ENCODE measurements around the gene ZRSR2. TPM values are rescaled to one million over a fixed set of nuclear protein-coding genes. Genes with fewer than 3 reads are reported as not detected.
A peak's percentile ranks its signal among the peaks of the same experiment; 100 is the strongest.

Gene ZRSR2
- total and polyA plus RNA-seq, 10 of the 15 experiments (the other 5 are each of a cell fraction or from before 2014, with no cell fraction given), result 8.8 to 34.1 (median 15.6) TPM

DNA sequence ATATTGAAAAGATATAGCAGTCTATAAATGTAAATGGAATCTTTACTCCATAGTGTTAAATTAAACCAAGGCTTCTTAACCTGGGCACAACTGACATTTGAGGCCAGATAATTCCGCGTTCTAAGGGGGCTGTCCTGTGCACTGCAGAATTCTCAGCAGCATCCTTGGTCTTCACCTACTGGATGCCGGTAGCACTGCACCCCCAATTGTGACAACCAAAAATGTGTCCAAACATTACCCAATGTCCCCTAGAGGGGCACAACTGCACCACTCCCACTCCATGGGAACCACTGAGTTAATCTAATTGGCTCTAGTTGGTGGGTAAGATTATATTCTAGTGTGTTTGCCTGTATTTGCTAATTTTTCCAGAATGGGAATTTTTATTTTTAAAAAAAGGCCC lies 47.7 kb downstream of the ZRSR2 start:
- no TSS peak for BruUV-seq (replicated peaks)
- no peaks in the 10 kb centered on the region for H3K79me2 ChIP-seq (ENCODE audit: control insufficient read depth, insufficient read depth, low read length)
- ChIA-PET POLR2A (interaction anchor here (1.3 kb wide), 1 partner anchor 8 kb away, joined by 4 read pairs; no protein-coding TSS in a partner anchor), CTCF (interaction anchor here (1.5 kb wide), 1 partner anchor 10 kb away, joined by 4 read pairs; no protein-coding TSS in a partner anchor), SMC1A (ENCODE audit: uncharacterized antibody, unreplicated experiment) (no interaction called here), RAD21 (ENCODE audit: unreplicated experiment) (no interaction called here)
- ATAC-seq (peak; percentile 88), DNase-seq (ENCODE audit: low read depth, low spot score) (no peak), FAIRE-seq (no peak)
- TF ChIP-seq CTCF (IDR thresholded peaks at IDR 0.05 in 2 of 3, conservative IDR thresholded peaks at IDR 0.05 in 1 of 3; ENCODE audit: control insufficient read depth in 2 of 3, extremely low read depth in 1 of 3, insufficient read depth in 1 of 3, low read depth in 3 of 3, low read length in 3 of 3), result peak in 2 of 3 experiments; percentile 26 to 47; a peak in 3 of 6 replicates
- TF ChIP-seq ZBTB40 (IDR thresholded peaks at IDR 0.05; ENCODE audit: borderline replicate concordance), result no peak
- no peak for TF ChIP-seq SUPT20H (IDR thresholded peaks at IDR 0.05; ENCODE audit: borderline replicate concordance, control insufficient read depth, low read depth, low read length)
- no peak for TF ChIP-seq ZNF207 (IDR thresholded peaks at IDR 0.05; ENCODE audit: borderline replicate concordance)
- no peak for TF ChIP-seq SP1 (IDR thresholded peaks at IDR 0.05; ENCODE audit: low read depth, low read length)
- 0 out of 2 replicates have a peak, but pooled peaks have one; percentile 3 for TF ChIP-seq RAD21 (IDR thresholded peaks at IDR 0.05; ENCODE audit: insufficient read depth, low read depth, low read length)
- TF ChIP-seq GABPA (IDR thresholded peaks at IDR 0.05; ENCODE audit: low read depth), result no peak
- no peak for TF ChIP-seq CBFB (IDR thresholded peaks at IDR 0.05; ENCODE audit: low read depth)
- 97% methylated on average over 3 of the region's 3 CpGs for WGBS (ENCODE audit: insufficient coverage, insufficient replicate concordance, low lambda C conversion rate, missing lambda C conversion rate)
- H3K9me3 ChIP-seq (replicated peaks; ENCODE audit: control insufficient read depth, insufficient read depth, low read length), result no peaks in the 10 kb centered on the region
- in situ Hi-C loops (cut with MboI) (no loop called here), intact Hi-C loops (cut with micrococcal nuclease; ENCODE audit: unreplicated experiment) (no loop called here)
- no peaks in the 10 kb centered on the region for H3K27me3 ChIP-seq (replicated peaks in 1 of 2; ENCODE audit: control insufficient read depth in 2 of 2, insufficient read depth in 2 of 2, low read length in 1 of 2)
- H3K4me2 ChIP-seq (ENCODE audit: control insufficient read depth, insufficient read depth), result no peak overlapping the region
- no peaks in the 10 kb centered on the region for H4K20me1 ChIP-seq (ENCODE audit: control insufficient read depth, insufficient read depth)
- no peaks in the 10 kb centered on the region for H3K4me1 ChIP-seq (ENCODE audit: control insufficient read depth, insufficient read depth, low read length)
- H3K9ac ChIP-seq (ENCODE audit: control insufficient read depth, insufficient read depth, low read length), result no peak overlapping the region
- no peak overlapping the region for H2AFZ ChIP-seq (ENCODE audit: control insufficient read depth, low read depth, low read length)
- H3K4me3 ChIP-seq, result no peak overlapping the region
- peaks cover 0 to 6% of the 10 kb centered on the region in 2 experiments; a peak in 3 of 4 replicates for H3K36me3 ChIP-seq (ENCODE audit: control insufficient read depth in 2 of 2, insufficient read depth in 2 of 2, low read length in 1 of 2)
- no peak overlapping the region for H3K27ac ChIP-seq (ENCODE audit: control insufficient read depth, insufficient read depth)
